ENCODE results near the gene MKNK2.

- no peak for TF ChIP-seq CTCF (IDR thresholded peaks at IDR 0.05)
- no peak for TF ChIP-seq POLR2AphosphoS5 (IDR thresholded peaks at IDR 0.05)
Measured at GRCh38 chr19:2089001-2089711, 38.1 kb upstream of the MKNK2 start.

Data from breast epithelium (tissue), 3 donors.